ENCODE data around the gene NELL2. TPM values are rescaled to one million over a fixed set of nuclear protein-coding genes. Genes with fewer than 3 reads are reported as not detected.

NELL2 gene
- total and polyA plus RNA-seq, 2 experiments from 2014 or later, result not detected

DNA sequence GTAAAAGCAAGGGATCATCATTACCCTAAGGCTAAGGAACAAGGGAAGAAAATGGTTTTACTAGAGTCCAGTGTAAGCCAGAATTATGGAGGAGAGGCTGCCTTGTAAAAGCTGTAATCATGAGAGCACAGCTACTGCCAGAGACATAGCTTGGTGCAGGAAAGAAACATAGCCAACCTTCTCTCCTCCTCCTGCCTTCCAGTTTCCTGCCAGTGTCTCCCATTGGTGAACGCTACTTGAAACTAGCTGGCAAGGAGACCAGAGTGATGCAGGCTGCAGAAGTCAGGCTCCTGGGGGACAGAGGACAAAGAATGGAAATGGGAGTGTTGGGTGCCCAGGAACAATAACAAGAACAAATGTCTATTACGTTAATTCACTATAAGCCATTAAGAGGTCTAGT lies 158.5 kb downstream of the NELL2 start:
- Histone ChIP-seq H3K4me1 (ENCODE audit: insufficient read depth) (no peaks in the 10 kb centered on the region), H3K79me2 (ENCODE audit: insufficient read depth) (no peaks in the 10 kb centered on the region), H3K27me3 (replicated peaks; ENCODE audit: insufficient read depth) (no peaks in the 10 kb centered on the region; the same call in 1 of the 2 replicates), H3K27ac (no peak overlapping the region), H2AFZ (no peak overlapping the region), H3K9me3 (ENCODE audit: low read depth) (no peaks in the 10 kb centered on the region), H3K36me3 (ENCODE audit: low read depth) (no peaks in the 10 kb centered on the region), H3K4me2 (ENCODE audit: unreplicated experiment) (no peak overlapping the region), H3K9ac (no peak overlapping the region), H3K4me3 (no peak overlapping the region), H3F3A (ENCODE audit: insufficient read depth) (no peaks in the 10 kb centered on the region), H3K9me2 (ENCODE audit: insufficient read depth) (no peaks in the 10 kb centered on the region), H4K20me1 (ENCODE audit: insufficient read depth) (no peaks in the 10 kb centered on the region)
- in situ Hi-C loops (cut with MboI), result no loop called here
- no peak for DNase-seq
- TF ChIP-seq EZH2 (IDR thresholded peaks at IDR 0.05; ENCODE audit: insufficient read depth, poor library complexity, severe bottlenecking) (no peak), EZH2phosphoT487 (IDR thresholded peaks at IDR 0.05; ENCODE audit: insufficient read depth, low read depth) (no peak)
- WGBS, 2 experiments (ENCODE audit: low coverage in 1 of 2, low lambda C conversion rate in 2 of 2, missing lambda C conversion rate in 2 of 2), result 40 to 43% methylated on average over 2 of the region's 2 CpGs

DNA sequence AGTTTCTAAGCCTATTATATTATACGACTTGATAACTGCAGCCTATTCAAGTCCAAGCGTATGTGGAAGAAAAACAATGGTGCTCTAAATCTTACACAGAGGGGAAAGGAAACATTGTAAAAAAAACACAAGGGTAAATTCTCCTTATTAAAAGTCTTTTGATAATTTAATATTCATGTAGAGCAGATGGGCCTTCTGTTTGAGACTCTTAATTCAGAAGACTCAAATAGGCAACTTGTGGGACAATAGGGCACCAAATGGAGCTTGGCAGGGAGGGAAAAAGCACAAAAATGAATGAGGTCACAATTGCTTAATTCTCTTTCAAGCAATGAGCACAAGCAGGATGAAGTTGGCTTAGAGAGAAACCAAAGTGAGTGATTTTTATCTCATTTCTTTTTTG lies 159.4 kb downstream of the NELL2 start:
- Histone ChIP-seq H3K36me3 (ENCODE audit: low read depth) (no peaks in the 10 kb centered on the region), H3K27ac (no peak overlapping the region), H3K79me2 (ENCODE audit: insufficient read depth) (no peaks in the 10 kb centered on the region), H3F3A (ENCODE audit: insufficient read depth) (no peaks in the 10 kb centered on the region), H3K9ac (no peak overlapping the region), H3K27me3 (replicated peaks; ENCODE audit: insufficient read depth) (no peaks in the 10 kb centered on the region; the same call in 1 of the 2 replicates), H3K4me2 (ENCODE audit: unreplicated experiment) (no peak overlapping the region), H3K9me2 (ENCODE audit: insufficient read depth) (no peaks in the 10 kb centered on the region), H2AFZ (no peak overlapping the region), H3K4me3 (no peak overlapping the region), H3K4me1 (ENCODE audit: insufficient read depth) (no peaks in the 10 kb centered on the region), H4K20me1 (ENCODE audit: insufficient read depth) (no peaks in the 10 kb centered on the region), H3K9me3 (ENCODE audit: low read depth) (no peaks in the 10 kb centered on the region)
- in situ Hi-C loops (cut with MboI), result no loop called here
- 50 to 51% methylated on average over 2 of the region's 2 CpGs for WGBS, 2 experiments (ENCODE audit: low coverage in 1 of 2, low lambda C conversion rate in 2 of 2, missing lambda C conversion rate in 2 of 2)
- DNase-seq, result no peak
- TF ChIP-seq EZH2 (IDR thresholded peaks at IDR 0.05; ENCODE audit: insufficient read depth, poor library complexity, severe bottlenecking), result no peak

DNA sequence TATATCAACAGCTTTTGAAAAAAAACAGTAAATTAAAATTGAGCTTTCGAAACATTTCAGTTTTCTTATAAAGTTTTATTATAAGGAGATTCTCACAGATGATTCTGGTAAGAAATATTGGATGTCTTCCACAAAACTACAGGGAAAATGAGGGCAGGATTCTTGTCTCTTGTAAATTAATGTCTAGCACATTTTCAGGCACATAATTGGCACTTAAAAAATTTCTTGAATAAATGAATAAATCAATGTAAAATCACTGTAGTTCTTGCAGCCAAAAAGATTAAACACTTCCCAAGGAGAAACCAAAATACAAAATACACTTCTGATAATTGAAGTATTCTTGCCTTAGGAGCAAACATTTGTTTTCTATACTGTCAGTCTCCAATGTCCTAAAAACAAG lies 164.4 kb downstream of the NELL2 start:
- no peak for DNase-seq
- H3K27ac ChIP-seq, result no peak overlapping the region
- no peak overlapping the region for H3K4me3 ChIP-seq
- TF ChIP-seq EZH2phosphoT487 (IDR thresholded peaks at IDR 0.05; ENCODE audit: insufficient read depth, low read depth) (no peak), EZH2 (IDR thresholded peaks at IDR 0.05; ENCODE audit: insufficient read depth, poor library complexity, severe bottlenecking) (no peak)
- 0 to 2% methylated on average over 1 of the region's 1 CpG for WGBS, 2 experiments (ENCODE audit: low coverage in 1 of 2, low lambda C conversion rate in 2 of 2, missing lambda C conversion rate in 2 of 2)
- H3F3A ChIP-seq (ENCODE audit: insufficient read depth), result no peaks in the 10 kb centered on the region
- no peaks in the 10 kb centered on the region for H3K9me3 ChIP-seq (ENCODE audit: low read depth)
- no peak overlapping the region for H2AFZ ChIP-seq
- H3K36me3 ChIP-seq (ENCODE audit: low read depth), result no peaks in the 10 kb centered on the region
- no peak overlapping the region for H3K4me2 ChIP-seq (ENCODE audit: unreplicated experiment)
- no peaks in the 10 kb centered on the region for H3K27me3 ChIP-seq (replicated peaks; ENCODE audit: insufficient read depth)
- H3K9me2 ChIP-seq (ENCODE audit: insufficient read depth), result no peaks in the 10 kb centered on the region
- H3K79me2 ChIP-seq (ENCODE audit: insufficient read depth), result no peaks in the 10 kb centered on the region
- no peaks in the 10 kb centered on the region for H3K4me1 ChIP-seq (ENCODE audit: insufficient read depth)
- H3K9ac ChIP-seq, result no peak overlapping the region
- H4K20me1 ChIP-seq (ENCODE audit: insufficient read depth), result no peaks in the 10 kb centered on the region
- in situ Hi-C loops (cut with MboI), result no loop called here

DNA sequence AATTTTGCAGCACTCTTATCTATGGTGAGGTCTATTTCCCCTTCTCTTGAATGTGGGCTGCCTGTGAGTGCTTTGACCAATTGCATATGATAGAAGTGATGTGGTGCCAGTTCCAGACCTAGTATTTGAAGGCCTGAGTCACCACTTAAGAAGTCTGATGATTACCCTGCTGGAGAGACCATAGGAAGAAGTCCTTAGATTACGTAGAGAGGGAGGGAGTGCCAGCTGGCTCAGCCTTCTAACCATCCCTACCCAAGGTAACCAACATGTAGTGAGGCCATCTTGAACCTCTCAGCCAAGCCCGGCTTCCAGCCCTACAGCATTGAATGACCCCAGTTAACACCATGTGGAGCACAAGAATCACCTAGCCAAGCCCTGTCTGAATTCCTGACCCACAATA lies 166.9 kb downstream of the NELL2 start:
- DNase-seq, result peak; percentile 0
- WGBS, 2 experiments (ENCODE audit: low coverage in 1 of 2, low lambda C conversion rate in 2 of 2, missing lambda C conversion rate in 2 of 2), result 19 to 30% methylated on average over 2 of the region's 2 CpGs
- H3K9me2 ChIP-seq (ENCODE audit: insufficient read depth), result no peaks in the 10 kb centered on the region
- in situ Hi-C loops (cut with MboI), result no loop called here
- no peak overlapping the region for H2AFZ ChIP-seq
- H3K79me2 ChIP-seq (ENCODE audit: insufficient read depth), result no peaks in the 10 kb centered on the region
- H3F3A ChIP-seq (ENCODE audit: insufficient read depth), result no peaks in the 10 kb centered on the region
- H3K9me3 ChIP-seq (ENCODE audit: low read depth), result no peaks in the 10 kb centered on the region
- H3K4me3 ChIP-seq, result no peak overlapping the region
- H3K9ac ChIP-seq, result no peak overlapping the region
- H3K4me2 ChIP-seq (ENCODE audit: unreplicated experiment), result no peak overlapping the region
- H3K27ac ChIP-seq, result no peak overlapping the region
- H4K20me1 ChIP-seq (ENCODE audit: insufficient read depth), result no peaks in the 10 kb centered on the region
- H3K27me3 ChIP-seq (replicated peaks; ENCODE audit: insufficient read depth), result no peaks in the 10 kb centered on the region
- TF ChIP-seq EZH2phosphoT487 (IDR thresholded peaks at IDR 0.05; ENCODE audit: insufficient read depth, low read depth) (no peak), EZH2 (IDR thresholded peaks at IDR 0.05; ENCODE audit: insufficient read depth, poor library complexity, severe bottlenecking) (no peak)
- no peaks in the 10 kb centered on the region for H3K36me3 ChIP-seq (ENCODE audit: low read depth)
- no peaks in the 10 kb centered on the region for H3K4me1 ChIP-seq (ENCODE audit: insufficient read depth)

DNA sequence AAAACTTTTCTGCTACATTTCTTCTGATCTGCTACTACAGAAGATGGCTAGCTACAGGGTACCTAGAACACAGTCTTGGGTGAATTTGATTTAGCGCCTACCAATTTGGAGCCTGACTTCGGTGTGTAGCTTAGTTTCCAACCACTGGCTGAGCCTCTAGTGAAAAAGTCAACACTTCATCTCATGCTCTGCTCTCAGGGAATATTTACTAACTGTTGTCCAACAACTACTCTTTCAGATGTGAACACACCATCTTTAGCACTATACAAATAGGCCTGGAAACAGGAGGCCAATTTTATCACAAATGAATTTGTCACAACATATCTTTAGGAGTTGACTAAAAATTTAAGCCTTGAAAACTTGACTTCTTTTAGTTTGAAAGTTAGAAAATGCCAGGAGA lies 167.9 kb downstream of the NELL2 start:
- no peaks in the 10 kb centered on the region for H3K79me2 ChIP-seq (ENCODE audit: insufficient read depth)
- no peak overlapping the region for H3K4me2 ChIP-seq (ENCODE audit: unreplicated experiment)
- no peak overlapping the region for H3K9ac ChIP-seq
- H2AFZ ChIP-seq, result no peak overlapping the region
- in situ Hi-C loops (cut with MboI), result no loop called here
- H4K20me1 ChIP-seq (ENCODE audit: insufficient read depth), result no peaks in the 10 kb centered on the region
- no peaks in the 10 kb centered on the region for H3K9me2 ChIP-seq (ENCODE audit: insufficient read depth)
- H3K4me1 ChIP-seq (ENCODE audit: insufficient read depth), result no peaks in the 10 kb centered on the region
- no peak overlapping the region for H3K27ac ChIP-seq
- H3K9me3 ChIP-seq (ENCODE audit: low read depth), result no peaks in the 10 kb centered on the region
- H3F3A ChIP-seq (ENCODE audit: insufficient read depth), result no peaks in the 10 kb centered on the region
- DNase-seq, result no peak
- H3K4me3 ChIP-seq, result no peak overlapping the region
- 64 to 69% methylated on average over 2 of the region's 2 CpGs for WGBS, 2 experiments (ENCODE audit: low coverage in 1 of 2, low lambda C conversion rate in 2 of 2, missing lambda C conversion rate in 2 of 2)
- no peak for TF ChIP-seq EZH2phosphoT487 (IDR thresholded peaks at IDR 0.05; ENCODE audit: insufficient read depth, low read depth)
- no peak for TF ChIP-seq EZH2 (IDR thresholded peaks at IDR 0.05; ENCODE audit: insufficient read depth, poor library complexity, severe bottlenecking)
- no peaks in the 10 kb centered on the region for H3K36me3 ChIP-seq (ENCODE audit: low read depth)
- H3K27me3 ChIP-seq (replicated peaks; ENCODE audit: insufficient read depth), result no peaks in the 10 kb centered on the region
